ENCODE measurements around the gene IGFBP6. TPM values are rescaled to one million over a fixed set of nuclear protein-coding genes. Genes with fewer than 3 reads are reported as not detected.

IGFBP6 gene
- polyA plus RNA-seq, 1 of the 3 experiments (the other 2 are of a cell fraction): 570 TPM

GRCh38 chr12:53068811-53069585 lies 28.5 kb upstream of the IGFBP6 start:
- DNase-seq: no peak
- H2AFZ ChIP-seq (ENCODE audit: low read depth): no peak overlapping the region
- H3K9me2 ChIP-seq: no peaks in the 10 kb centered on the region
- no peak overlapping the region for H3K9ac ChIP-seq
- TF ChIP-seq, protein P1, sequence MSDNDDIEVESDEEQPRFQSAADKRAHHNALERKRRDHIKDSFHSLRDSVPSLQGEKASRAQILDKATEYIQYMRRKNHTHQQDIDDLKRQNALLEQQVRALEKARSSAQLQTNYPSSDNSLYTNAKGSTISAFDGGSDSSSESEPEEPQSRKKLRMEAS (IDR thresholded peaks at IDR 0.05; ENCODE audit: low read depth): no peak
- no peak for TF ChIP-seq FOSL2 (IDR thresholded peaks at IDR 0.05; ENCODE audit: borderline replicate concordance, low read depth)
- TF ChIP-seq, protein P2, sequence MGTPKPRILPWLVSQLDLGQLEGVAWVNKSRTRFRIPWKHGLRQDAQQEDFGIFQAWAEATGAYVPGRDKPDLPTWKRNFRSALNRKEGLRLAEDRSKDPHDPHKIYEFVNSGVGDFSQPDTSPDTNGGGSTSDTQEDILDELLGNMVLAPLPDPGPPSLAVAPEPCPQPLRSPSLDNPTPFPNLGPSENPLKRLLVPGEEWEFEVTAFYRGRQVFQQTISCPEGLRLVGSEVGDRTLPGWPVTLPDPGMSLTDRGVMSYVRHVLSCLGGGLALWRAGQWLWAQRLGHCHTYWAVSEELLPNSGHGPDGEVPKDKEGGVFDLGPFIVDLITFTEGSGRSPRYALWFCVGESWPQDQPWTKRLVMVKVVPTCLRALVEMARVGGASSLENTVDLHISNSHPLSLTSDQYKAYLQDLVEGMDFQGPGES (IDR thresholded peaks at IDR 0.05; ENCODE audit: low read depth, low read length): no peak
- no peak for TF ChIP-seq FOXM1 (IDR thresholded peaks at IDR 0.05; ENCODE audit: low read depth)
- no peak for TF ChIP-seq USF2 (IDR thresholded peaks at IDR 0.05; ENCODE audit: borderline replicate concordance, low read depth, low read length)
- TF ChIP-seq, protein P3, sequence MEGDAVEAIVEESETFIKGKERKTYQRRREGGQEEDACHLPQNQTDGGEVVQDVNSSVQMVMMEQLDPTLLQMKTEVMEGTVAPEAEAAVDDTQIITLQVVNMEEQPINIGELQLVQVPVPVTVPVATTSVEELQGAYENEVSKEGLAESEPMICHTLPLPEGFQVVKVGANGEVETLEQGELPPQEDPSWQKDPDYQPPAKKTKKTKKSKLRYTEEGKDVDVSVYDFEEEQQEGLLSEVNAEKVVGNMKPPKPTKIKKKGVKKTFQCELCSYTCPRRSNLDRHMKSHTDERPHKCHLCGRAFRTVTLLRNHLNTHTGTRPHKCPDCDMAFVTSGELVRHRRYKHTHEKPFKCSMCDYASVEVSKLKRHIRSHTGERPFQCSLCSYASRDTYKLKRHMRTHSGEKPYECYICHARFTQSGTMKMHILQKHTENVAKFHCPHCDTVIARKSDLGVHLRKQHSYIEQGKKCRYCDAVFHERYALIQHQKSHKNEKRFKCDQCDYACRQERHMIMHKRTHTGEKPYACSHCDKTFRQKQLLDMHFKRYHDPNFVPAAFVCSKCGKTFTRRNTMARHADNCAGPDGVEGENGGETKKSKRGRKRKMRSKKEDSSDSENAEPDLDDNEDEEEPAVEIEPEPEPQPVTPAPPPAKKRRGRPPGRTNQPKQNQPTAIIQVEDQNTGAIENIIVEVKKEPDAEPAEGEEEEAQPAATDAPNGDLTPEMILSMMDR (IDR thresholded peaks at IDR 0.05): no peak
- no peak for TF ChIP-seq EP300 (IDR thresholded peaks at IDR 0.05; ENCODE audit: borderline replicate concordance in 1 of 2, low read depth in 1 of 2, low read length in 1 of 2)
- TF ChIP-seq GATA2 (CRISPR knock-in tag; IDR thresholded peaks at IDR 0.05): no peak
- TF ChIP-seq FOXJ3 (CRISPR knock-in tag; IDR thresholded peaks at IDR 0.05): no peak
- no peak for TF ChIP-seq RXRA (IDR thresholded peaks at IDR 0.05; ENCODE audit: borderline replicate concordance, low read depth)
- H3K27ac ChIP-seq (ENCODE audit: low read depth in 2 of 2, low read length in 1 of 2): peak overlapping the region in 1 of 2 experiments; percentile 37; a peak in 1 of 4 replicates
- H4K20me1 ChIP-seq (ENCODE audit: insufficient read depth): no peaks in the 10 kb centered on the region
- no peaks in the 10 kb centered on the region for H3K9me3 ChIP-seq
- H3K4me1 ChIP-seq (ENCODE audit: control insufficient read depth in 1 of 2, insufficient read depth in 2 of 2, low read depth in 1 of 2, low read length in 1 of 2): peaks cover 28 to 39% of the 10 kb centered on the region in 2 experiments
- H3K27me3 ChIP-seq (ENCODE audit: insufficient read depth): no peaks in the 10 kb centered on the region
- H3F3A ChIP-seq (replicated peaks; ENCODE audit: insufficient read depth): peaks cover 31% of the 10 kb centered on the region
- H3K36me3 ChIP-seq (replicated peaks in 1 of 2; ENCODE audit: control insufficient read depth in 1 of 2, insufficient read depth in 2 of 2, low read length in 1 of 2): peaks cover 3 to 8% of the 10 kb centered on the region in 2 experiments
- 0 out of 2 replicates have a peak, but pooled peaks cover 6% of the 10 kb centered on the region for H3K79me2 ChIP-seq (ENCODE audit: insufficient read depth)
- no peak overlapping the region for H3K4me3 ChIP-seq (ENCODE audit: low read depth in 2 of 2, low read length in 1 of 2)
- ChIA-PET CTCF (interaction anchor here (0.5 to 14.5 kb wide), 7 partner anchors 10 to 143 kb away, joined by 3 to 385 read pairs (median 3); partner anchors contain the start of genes IGFBP6, SOAT2, SPRYD3 and TNS2), POLR2A (interaction anchor here (1.2 to 2.1 kb wide), 3 partner anchors 11 to 15 kb away, joined by 3 to 5 read pairs (median 4); partner anchors contain the start of gene SPRYD3)
- 93% methylated on average over 15 of the region's 15 CpGs for WGBS (ENCODE audit: low lambda C conversion rate)
- no peak overlapping the region for H3K4me2 ChIP-seq

All from SK-N-SH (cell line).